ENCODE data around the gene FAM185A. TPM values are rescaled to one million over a fixed set of nuclear protein-coding genes. Genes with fewer than 3 reads are reported as not detected.
A peak's percentile ranks its signal among the peaks of the same experiment; 100 is the strongest.
"Not testable (repeated sequence)": the region's sequence is repeated elsewhere in the genome, so short reads cannot be mapped to it uniquely, and the experiment has no call there.

The FAM185A gene
- polyA plus RNA-seq, 3 donors = 2.5 to 6.8 (median 4.8) TPM

DNA sequence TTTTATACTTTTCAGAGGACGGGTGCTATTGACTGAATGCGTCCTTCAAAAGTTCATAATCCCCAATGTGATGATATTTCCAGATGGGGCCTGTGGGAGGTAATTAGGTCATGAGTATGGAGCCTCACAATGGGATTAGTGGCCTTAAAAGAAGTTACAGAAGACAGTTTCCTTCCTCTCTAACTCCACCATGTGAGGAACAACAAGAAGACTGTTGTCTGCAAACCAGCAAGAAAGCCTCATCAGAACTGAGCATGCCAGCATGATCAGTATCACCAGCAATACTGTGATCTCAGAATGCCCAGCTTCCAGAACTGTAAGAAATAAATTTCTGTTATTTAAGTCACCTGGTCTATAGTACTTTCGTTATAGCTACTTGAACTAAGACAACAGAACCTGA lies 18.4 kb upstream of the FAM185A start:
- H3K9me3 Mint-ChIP-seq = peaks cover 0 to 11% (median 5%) of the 10 kb centered on the region in 7 donors
- H3K4me1 Mint-ChIP-seq; H3K27me3 ChIP-seq (ENCODE audit: control insufficient read depth in 2 of 2, insufficient read depth in 2 of 2, low read length in 2 of 2); H3K79me2 ChIP-seq (ENCODE audit: insufficient read depth, low read length); H4K20me1 ChIP-seq (ENCODE audit: insufficient read depth, low read length); H3K9ac ChIP-seq (ENCODE audit: insufficient read depth, low read length, poor library complexity, severe bottlenecking); H3K4me1 ChIP-seq (ENCODE audit: control insufficient read depth in 1 of 2, insufficient read depth in 2 of 2, low read length in 2 of 2); intact Hi-C loops (cut with micrococcal nuclease); H3K4me2 ChIP-seq (replicated peaks; ENCODE audit: extremely low read depth, low read length, poor library complexity, severe bottlenecking); H3K9me3 ChIP-seq (replicated peaks in 1 of 2; ENCODE audit: control insufficient read depth in 1 of 2, insufficient read depth in 1 of 2, low read length in 2 of 2); H3K27ac Mint-ChIP-seq; H3K4me3 Mint-ChIP-seq; H3K27ac ChIP-seq (ENCODE audit: low read depth in 1 of 2, low read length in 2 of 2); H2AFZ ChIP-seq (ENCODE audit: insufficient read depth, low read depth, low read length, poor library complexity, severe bottlenecking); H3K27me3 Mint-ChIP-seq (ENCODE audit: low read depth in 3 of 3); H3K4me3 ChIP-seq (replicated peaks in 1 of 3; ENCODE audit: low read depth in 2 of 3, low read length in 3 of 3); H3K36me3 Mint-ChIP-seq; H3K36me3 ChIP-seq (replicated peaks in 1 of 2; ENCODE audit: control insufficient read depth in 1 of 2, insufficient read depth in 2 of 2, low read length in 2 of 2); DNase-seq: not testable (repeated sequence)
- no CpG with 5 or more reads among the region's 3 CpGs for WGBS (ENCODE audit: insufficient coverage)

DNA sequence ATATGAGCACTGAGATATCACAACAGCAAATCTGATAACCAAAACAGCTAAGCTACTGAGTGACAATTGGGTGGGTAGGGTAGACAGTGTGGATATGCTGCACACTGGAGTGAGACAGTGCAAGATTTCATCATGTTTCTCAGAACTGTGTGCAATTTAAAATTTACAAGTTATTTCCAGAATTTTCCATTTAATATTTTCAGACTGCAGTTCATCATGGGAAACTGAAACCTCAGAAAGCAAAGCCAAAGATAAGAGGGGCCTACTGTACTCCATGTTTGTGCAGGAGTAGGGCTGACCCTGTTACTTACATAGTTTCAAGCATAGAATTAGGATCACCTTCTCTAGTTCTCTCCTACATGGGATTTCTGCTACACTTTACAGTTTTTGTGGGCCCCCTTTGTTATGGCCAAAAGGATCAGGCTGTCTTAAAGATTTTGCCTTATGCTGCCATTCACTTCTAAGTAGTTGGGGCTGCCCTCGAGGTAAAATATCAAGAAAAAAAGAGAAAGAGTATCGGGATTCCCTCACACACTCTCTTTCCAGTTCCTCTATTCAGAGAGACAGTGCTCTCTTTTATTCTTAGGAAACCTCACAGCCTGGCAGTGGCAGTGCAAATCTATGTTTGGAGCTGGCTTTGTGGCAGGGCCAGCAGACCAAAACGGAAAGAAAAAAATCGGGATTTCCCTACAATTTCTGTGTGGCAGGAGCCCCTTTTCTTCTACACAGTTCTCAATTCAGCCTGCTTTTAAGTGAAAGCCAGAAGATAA lies 6.6 kb upstream of the FAM185A start:
- Mint-ChIP-seq H3K4me1 (peaks cover 13% of the 10 kb centered on the region), H3K4me3 (peak overlapping the region in 1 of 2 donors; percentile 55), H3K27ac (peak overlapping the region in 3 of 7 donors; percentile 78 to 90 (median 80))
- peak overlapping the region; percentile 72 for H2AFZ ChIP-seq (ENCODE audit: insufficient read depth, low read depth, low read length, poor library complexity, severe bottlenecking)
- DNase-seq; H3K4me1 ChIP-seq (ENCODE audit: control insufficient read depth in 1 of 2, insufficient read depth in 2 of 2, low read length in 2 of 2); H3K36me3 ChIP-seq (replicated peaks in 1 of 2; ENCODE audit: control insufficient read depth in 1 of 2, insufficient read depth in 2 of 2, low read length in 2 of 2); H3K27me3 Mint-ChIP-seq (ENCODE audit: low read depth in 3 of 3); H3K9me3 ChIP-seq (replicated peaks in 1 of 2; ENCODE audit: control insufficient read depth in 1 of 2, insufficient read depth in 1 of 2, low read length in 2 of 2); H4K20me1 ChIP-seq (ENCODE audit: insufficient read depth, low read length); H3K9ac ChIP-seq (ENCODE audit: insufficient read depth, low read length, poor library complexity, severe bottlenecking); H3K27me3 ChIP-seq (ENCODE audit: control insufficient read depth in 2 of 2, insufficient read depth in 2 of 2, low read length in 2 of 2); H3K9me3 Mint-ChIP-seq; H3K36me3 Mint-ChIP-seq; H3K4me3 ChIP-seq (replicated peaks in 1 of 3; ENCODE audit: low read depth in 2 of 3, low read length in 3 of 3); H3K4me2 ChIP-seq (replicated peaks; ENCODE audit: extremely low read depth, low read length, poor library complexity, severe bottlenecking); intact Hi-C loops (cut with micrococcal nuclease); H3K79me2 ChIP-seq (ENCODE audit: insufficient read depth, low read length): not testable (repeated sequence)
- no CpG with 5 or more reads among the region's 4 CpGs for WGBS (ENCODE audit: insufficient coverage)
- H3K27ac ChIP-seq (ENCODE audit: low read depth in 1 of 2, low read length in 2 of 2) = peak overlapping the region in 1 of 2 donors; percentile 31

DNA sequence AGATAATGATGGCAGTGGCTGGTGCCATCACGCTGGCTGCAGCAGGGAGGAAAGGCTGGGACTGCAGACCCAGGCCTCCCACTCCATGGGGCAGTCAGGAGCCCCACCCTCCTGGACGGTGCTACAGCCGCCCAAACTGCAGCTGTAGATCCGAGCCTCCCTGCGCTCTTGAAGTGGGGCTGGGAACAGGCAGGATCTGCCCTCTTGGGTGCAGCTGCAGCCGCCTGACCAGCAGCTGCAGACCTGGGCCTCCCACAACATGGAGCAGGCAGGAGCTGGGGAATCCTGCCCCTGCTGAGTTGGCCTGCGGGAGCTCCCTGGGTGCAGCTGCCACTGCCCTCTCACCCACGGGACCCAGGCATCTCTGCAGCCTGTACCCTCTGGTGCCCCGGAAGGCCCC lies 4.9 kb upstream of the FAM185A start:
- H3K4me2 ChIP-seq (replicated peaks; ENCODE audit: extremely low read depth, low read length, poor library complexity, severe bottlenecking); H3K36me3 ChIP-seq (replicated peaks in 1 of 2; ENCODE audit: control insufficient read depth in 1 of 2, insufficient read depth in 2 of 2, low read length in 2 of 2); intact Hi-C loops (cut with micrococcal nuclease); H2AFZ ChIP-seq (ENCODE audit: insufficient read depth, low read depth, low read length, poor library complexity, severe bottlenecking); H3K27ac Mint-ChIP-seq; H4K20me1 ChIP-seq (ENCODE audit: insufficient read depth, low read length); DNase-seq; H3K27me3 ChIP-seq (ENCODE audit: control insufficient read depth in 2 of 2, insufficient read depth in 2 of 2, low read length in 2 of 2); H3K27me3 Mint-ChIP-seq (ENCODE audit: low read depth in 3 of 3); H3K4me1 ChIP-seq (ENCODE audit: control insufficient read depth in 1 of 2, insufficient read depth in 2 of 2, low read length in 2 of 2); H3K4me3 Mint-ChIP-seq; H3K79me2 ChIP-seq (ENCODE audit: insufficient read depth, low read length); H3K9me3 ChIP-seq (replicated peaks in 1 of 2; ENCODE audit: control insufficient read depth in 1 of 2, insufficient read depth in 1 of 2, low read length in 2 of 2); H3K4me3 ChIP-seq (replicated peaks in 1 of 3; ENCODE audit: low read depth in 2 of 3, low read length in 3 of 3); H3K9ac ChIP-seq (ENCODE audit: insufficient read depth, low read length, poor library complexity, severe bottlenecking); H3K27ac ChIP-seq (ENCODE audit: low read depth in 1 of 2, low read length in 2 of 2); H3K36me3 Mint-ChIP-seq; H3K9me3 Mint-ChIP-seq: not testable (repeated sequence)
- 96% methylated on average over 4 of the region's 9 CpGs for WGBS (ENCODE audit: insufficient coverage)
- H3K4me1 Mint-ChIP-seq = peaks cover 17% of the 10 kb centered on the region

All from CD14-positive monocyte (primary cell).